Fibroblast of skin of abdomen (primary cell): ENCODE measurements around the gene TACC3.
A peak's percentile ranks its signal among the peaks of the same experiment; 100 is the strongest.

Experiments
- DNase-seq: peaks from one replicate; pipeline ENCODE4 v3.0.0-alpha.2; 2013

The TACC3 gene

GRCh38 chr4:1703867-1704266 is 17.5 kb upstream of the TACC3 start:
- no peak for DNase-seq

GRCh38 chr4:1705732-1706131 is 15.6 kb upstream of the TACC3 start:
- no peak for DNase-seq

- no peak for DNase-seq
These were observed 15.0 kb upstream of the TACC3 start for GRCh38 chr4:1706358-1706757.

GRCh38 chr4:1708581-1708980 is 12.7 kb upstream of the TACC3 start:
- DNase-seq, result no peak

DNA sequence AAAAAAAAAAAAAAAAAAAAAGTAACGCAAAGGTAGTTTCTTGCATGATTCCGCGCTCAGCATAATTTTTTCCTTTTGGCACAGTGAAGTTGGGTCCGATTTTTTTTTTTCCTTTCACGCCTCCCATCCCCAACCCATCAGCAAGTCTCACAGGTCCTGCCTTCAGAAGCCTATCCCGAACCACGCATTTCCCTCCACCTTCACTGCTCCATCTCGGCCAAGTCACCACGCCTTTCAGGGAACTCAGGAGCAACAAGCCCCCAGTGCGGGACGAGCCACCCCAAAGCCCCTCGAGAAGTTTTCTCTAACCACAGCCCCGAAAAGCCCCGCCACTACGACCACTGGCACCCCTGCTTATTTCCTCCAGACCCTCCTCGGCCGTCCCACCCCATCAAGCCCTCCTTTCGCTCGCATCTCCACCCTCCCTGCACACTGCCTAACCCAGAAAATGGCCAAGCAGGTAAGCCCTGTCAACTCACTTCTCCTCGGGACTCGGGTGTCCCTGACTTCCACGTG is 10.2 kb upstream of the TACC3 start:
- DNase-seq, result no peak

DNA sequence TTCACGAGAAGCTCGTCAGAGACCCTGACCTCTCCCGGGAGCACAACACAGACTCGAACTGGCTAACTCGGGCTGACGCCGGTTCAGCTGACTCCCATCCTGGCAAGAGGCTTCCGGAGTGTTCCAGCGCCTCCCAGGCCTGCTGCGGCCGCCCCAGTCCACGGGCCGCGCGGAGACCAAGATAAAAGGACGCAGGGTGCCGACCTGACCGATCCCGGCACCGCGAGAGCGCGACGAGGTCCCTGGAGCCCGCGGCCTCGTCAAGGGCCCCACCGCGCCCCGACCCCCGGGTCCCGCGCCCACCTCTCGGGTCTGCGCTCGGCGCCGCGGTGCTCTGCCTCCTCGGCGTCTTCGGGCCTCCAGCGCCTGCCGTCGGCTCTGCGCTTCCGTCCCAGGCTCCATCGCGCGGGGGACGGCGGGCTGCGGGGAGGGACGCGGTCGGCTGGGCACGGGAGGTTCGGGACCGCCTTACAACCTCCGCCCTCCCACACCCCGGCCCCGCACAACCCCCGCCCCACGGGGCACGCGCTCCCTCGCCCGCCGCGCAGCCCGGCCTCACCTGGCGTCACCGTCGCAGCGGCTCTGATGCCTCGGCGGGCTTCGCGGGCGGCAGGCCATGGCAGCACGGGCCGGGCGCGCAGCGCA is 9.6 kb upstream of the TACC3 start:
- peak; percentile 29 for DNase-seq

DNA sequence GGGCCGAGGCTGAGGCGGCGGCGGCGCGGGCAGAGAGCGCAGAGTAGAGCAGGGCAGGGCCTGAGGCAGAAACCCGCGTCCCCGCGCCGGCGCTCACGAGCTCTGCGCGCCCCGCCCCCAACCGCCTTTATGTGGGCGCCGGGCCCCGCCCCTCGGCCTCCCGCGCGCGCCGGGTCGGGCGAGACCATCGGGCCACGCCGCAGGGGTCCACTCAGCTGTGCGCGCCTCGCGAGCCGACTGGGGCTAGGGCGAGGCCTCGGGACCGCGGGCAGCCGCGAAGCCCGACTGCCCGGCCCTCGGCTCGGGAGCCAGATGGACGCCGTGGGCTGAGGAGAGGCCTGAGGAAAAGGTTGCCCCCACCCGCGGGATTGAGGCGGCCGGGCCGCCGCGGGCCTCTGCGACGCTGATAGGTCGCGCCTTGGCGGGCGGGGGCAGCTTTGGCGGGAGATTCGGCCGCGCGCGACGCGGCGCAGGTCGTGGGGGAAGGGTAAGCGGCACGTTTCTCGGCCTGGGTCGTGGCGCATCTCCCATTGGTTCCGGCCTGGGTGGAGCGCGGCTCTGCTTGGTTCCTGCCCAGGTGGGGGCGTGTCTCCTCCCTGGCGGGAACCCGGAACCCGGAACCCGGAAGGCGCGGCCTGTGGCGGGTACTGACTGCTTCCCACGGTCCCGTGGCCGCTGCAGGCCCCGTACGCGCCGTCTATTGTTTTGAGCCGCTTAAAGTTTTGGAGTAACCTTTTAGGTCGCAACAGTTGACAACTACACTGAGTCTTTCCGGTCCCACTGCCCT is 8.9 kb upstream of the TACC3 start, which contains the start of gene SLBP:
Gene SLBP (minus strand): TSS at position 104 of the 787 bp plus-strand sequence. CDS start 131 bp downstream, outside the sequence.
- DNase-seq, result peak; percentile 89

DNA sequence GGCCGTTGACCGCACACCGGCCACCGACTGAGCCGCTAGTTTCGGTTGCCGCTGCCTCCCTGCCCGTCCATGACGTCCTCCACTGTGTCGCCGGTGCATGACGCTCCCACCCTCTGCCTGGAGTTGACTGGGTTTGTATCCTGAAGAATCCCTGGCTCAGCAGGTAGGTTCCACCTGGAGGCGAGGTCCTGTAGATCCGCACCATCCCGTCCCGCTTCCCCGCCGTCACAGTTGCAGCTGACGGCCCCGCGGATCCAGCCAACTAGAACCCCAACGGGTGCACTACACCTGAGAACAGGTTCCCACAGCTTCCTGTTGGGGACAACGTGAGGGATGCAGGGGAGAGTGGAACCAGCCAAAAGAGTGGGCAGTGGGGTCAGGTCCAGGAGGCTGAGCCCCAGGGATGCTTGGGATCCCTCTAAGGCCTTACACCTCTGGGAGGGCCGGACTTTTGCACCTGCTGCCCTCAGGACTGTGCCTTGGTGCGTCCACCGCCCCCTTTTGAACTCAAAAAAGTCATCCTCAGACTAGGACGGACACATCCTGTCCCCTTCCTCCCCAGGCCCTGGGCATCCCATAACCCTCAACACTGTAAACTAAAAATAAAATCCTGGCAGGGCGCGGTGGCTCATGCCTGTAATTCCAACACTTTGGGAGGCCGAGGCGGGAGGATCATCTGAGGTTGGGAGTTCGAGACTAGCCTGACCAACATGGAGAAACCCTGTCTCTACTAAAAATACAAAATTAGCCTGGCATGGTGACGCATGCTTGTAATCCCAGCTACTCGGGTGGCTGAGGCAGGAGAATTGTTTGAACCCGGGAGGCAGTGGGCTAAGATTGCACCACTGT is 8.1 kb upstream of the TACC3 start:
- DNase-seq, result no peak

DNA sequence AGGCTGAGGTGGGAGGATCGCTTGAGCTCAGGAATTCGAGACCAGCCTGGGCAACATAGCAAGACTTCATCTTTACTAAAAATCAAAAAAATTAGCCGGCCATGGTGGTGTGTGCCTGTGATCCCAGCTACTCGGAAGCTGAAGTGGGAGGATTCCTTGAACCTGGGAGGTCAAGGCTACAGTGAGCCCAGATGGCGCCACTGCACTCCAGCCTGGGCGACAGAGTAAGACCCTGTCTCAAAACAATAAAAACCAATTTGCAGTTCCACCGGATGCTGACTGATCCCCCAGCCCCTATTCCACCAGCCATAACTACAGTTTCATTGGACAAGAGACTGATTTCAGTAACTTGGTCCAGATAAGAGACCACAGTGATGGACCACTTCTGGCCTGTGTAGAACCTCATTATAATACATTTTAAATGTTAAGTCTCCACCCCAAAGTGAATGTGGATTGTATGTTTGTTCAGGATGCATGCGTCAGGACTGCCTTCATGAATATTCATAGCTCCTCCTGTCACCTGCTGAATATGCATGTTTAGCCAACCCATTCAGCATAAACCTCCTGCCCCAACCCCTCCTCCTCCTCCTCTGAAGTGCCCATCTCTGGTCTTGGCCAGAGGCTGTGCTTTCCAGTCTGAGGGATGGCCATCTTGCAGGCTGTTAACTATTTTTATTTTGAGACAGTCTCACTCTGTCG is 6.9 kb upstream of the TACC3 start:
- no peak for DNase-seq

- no peak for DNase-seq
These were observed 6.1 kb upstream of the TACC3 start for GRCh38 chr4:1715002-1715758.

GRCh38 chr4:1716065-1716945 is 5.0 kb upstream of the TACC3 start:
- DNase-seq, result no peak

DNA sequence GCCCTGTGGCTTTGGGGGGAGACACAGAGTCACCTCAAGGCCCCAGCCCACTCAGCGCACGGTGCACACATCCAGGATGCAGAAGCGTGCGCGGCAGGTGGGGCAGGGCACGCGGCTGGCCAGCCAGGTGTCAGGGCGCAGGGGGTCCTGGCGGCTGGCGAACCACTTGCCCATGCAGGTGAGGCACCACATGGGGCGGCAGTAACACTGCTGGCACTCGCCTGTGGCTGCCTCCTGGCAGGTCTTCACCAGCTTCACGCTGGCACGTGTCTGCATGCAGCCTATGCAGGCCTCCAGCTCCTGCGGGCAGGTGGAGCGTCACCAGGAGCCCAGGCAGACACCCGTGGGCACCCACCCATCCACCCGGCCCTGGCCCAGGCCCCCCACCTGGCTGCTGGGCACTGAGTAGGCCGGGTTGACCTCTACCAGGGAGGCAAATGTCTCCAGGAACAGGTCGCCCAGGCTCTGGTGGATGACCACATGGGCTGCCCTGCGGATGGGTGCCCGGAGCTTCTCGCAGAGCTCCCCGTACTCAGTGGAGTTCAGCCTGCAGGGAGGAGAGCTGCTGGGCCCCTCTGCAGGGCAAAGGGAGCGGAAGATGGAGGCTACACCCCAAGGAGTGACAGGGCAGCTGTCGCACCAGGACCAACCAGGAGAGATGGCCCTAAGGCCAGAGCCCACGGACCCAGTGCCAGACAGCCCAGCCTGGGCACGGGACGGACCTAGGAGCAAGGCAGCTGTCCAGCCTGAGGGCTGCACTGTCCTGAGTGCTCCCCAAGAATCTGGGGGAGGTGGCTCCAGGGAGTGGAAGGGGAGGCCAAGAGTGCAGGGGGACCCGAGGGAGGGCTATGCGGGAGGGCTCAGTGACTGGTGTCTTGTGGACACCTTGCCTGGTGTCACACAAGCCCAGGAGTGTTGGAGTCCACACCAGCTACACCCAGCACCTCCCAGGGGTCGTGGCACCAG is 3.9 kb upstream of the TACC3 start:
- no peak for DNase-seq

GRCh38 chr4:1718095-1718850 is 3.0 kb upstream of the TACC3 start:
- DNase-seq, result no peak

DNA sequence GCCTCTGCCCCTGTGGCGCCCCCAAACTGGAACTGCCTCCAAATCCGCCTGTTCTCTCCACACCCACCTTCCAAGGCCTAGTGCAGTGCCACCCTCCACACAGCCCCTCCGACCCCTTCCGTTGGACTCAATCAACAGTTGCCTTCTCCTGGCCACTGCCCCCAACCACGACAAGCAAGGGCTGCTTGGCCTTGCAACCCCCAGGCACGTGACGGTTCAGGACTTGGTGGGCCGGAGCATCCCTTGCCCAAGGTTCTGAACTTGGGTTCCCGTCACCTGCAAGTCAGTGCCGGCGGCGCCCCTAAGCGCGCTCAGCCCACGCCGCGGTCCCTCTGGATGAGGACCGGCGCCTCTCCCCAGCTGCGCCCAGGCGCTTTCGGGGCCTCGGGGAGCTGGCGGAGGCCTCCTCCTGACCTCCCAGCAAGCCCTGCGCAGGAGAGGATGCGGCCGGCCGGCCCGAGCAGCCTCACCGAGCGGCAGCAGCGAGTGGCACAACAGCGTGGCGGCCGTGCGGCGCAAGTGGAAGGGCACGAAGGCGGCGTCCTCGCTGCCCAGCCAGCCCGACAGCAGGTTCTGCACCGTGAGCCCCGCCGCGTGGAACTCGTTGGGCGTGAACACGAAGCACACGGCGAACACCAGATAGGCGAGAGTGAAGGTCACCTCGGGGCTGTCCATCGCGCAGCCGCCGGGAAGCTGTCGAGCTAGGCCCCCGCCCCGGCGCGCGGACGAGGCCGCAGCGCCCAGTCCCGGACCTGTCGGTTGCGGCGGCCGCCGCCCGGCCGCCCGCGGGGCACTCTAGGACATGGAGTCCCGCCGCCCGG is 948 bp upstream of the TACC3 start:
- DNase-seq, result peak; percentile 16

DNA sequence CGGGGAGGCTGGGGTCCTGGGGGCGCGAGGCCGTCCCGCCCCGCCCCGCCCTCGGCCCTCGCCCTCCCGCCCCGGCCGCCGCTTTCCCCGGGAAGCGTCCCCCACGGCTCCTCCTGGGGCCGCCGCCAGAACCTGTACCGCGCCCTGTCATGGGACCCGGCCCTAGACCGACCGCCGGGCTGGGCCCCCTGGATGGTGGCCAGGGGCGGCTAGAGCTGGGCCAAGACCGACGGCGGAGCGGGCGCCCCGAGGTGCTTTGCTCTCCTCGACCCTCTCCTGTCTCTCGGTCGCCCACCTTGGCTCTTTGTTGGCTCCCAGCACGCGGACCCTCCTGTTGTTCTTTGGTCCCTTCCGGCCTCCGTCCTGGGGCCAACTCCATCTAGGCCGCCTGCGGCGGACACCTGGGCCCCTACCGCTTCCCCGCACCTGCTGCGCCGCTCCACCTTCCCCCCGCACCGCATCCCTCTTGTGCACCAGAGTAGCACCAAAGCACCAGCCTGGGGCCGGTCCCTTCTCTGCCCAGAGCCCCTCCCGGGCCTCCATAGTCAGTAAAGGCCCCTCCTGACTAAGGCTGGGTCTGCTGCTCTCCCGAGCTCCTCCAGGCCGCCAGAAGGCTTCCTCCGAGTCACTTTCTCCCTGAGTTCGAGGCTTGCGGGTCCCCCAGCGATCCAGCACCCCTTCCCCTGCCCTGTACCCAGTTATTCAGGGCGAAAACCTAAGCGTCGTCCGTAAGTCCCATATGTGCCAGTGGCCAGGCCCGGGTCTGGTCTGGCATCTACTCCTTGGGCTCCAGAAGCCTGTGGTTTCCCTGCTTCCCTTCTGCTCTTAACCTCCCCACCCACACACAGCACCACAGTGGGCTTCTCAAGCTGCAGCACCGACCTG is 587 bp downstream of the TACC3 start:
- DNase-seq, result no peak

- DNase-seq, result no peak
These were observed 1.3 kb downstream of the TACC3 start for GRCh38 chr4:1722551-1723118.
